GM23338 (cell line): ENCODE results near the gene SUCLG1. TPM values are rescaled to one million over a fixed set of nuclear protein-coding genes. Genes with fewer than 3 reads are reported as not detected.

Experiments
- ATAC-seq: fragments of 200-7000 bp; cut with Tn5 transposase; 3 replicates; pipeline ENCODE4 v1.9.1; 2020
- DNase-seq: peaks from one replicate; pipeline ENCODE4 v3.0.0-alpha.2; 2015; ENCODE audit warnings: low spot score
- H2AFZ ChIP-seq: fragments of 200-600 bp; sonication (generic); 2 replicates; pipeline ENCODE4 v1.8.0; 2016; ENCODE audit warnings: antibody characterized with exemption, mild to moderate bottlenecking, moderate library complexity
- H3F3A ChIP-seq: fragments of 200-600 bp; sonication (generic); replicated peaks from 2 replicates; pipeline ENCODE4 v1.8.0; 2017; ENCODE audit warnings: antibody characterized with exemption, mixed run types, low read depth
- H3K27ac ChIP-seq: fragments of 200-600 bp; sonication (generic); 2 replicates; pipeline ENCODE4 v1.6.1; 2016; ENCODE audit warnings: low read depth
- H3K27me3 ChIP-seq: fragments of 200-600 bp; sonication (generic); 2 replicates; pipeline ENCODE4 v1.8.0; 2016; ENCODE audit warnings: mild to moderate bottlenecking, mixed run types, moderate library complexity; ENCODE audit not compliant: insufficient read depth
- H3K36me3 ChIP-seq: fragments of 200-600 bp; sonication (generic); 2 replicates; pipeline ENCODE4 v1.8.0; 2016; ENCODE audit warnings: mild to moderate bottlenecking; ENCODE audit not compliant: insufficient read depth
- H3K4me1 ChIP-seq: fragments of 200-600 bp; sonication (generic); 2 replicates; pipeline ENCODE4 v1.8.0; 2016; ENCODE audit warnings: mild to moderate bottlenecking, moderate library complexity; ENCODE audit not compliant: insufficient read depth
- H3K4me2 ChIP-seq: fragments of 200-600 bp; sonication (generic); 2 replicates; pipeline ENCODE4 v1.7.1; 2017; ENCODE audit warnings: mixed run types
- H3K4me3 ChIP-seq: fragments of 200-600 bp; sonication (generic); 2 replicates; pipeline ENCODE4 v1.6.1; 2016; ENCODE audit warnings: mixed run types
- H3K79me2 ChIP-seq: fragments of 200-600 bp; sonication (generic); replicated peaks from 2 replicates; pipeline ENCODE4 v1.8.0; 2017; ENCODE audit warnings: mild to moderate bottlenecking; ENCODE audit not compliant: insufficient read depth
- H3K9me2 ChIP-seq: fragments of 200-600 bp; sonication (generic); 2 replicates; pipeline ENCODE4 v1.8.0; 2017; ENCODE audit not compliant: insufficient read depth
- H4K20me1 ChIP-seq: fragments of 200-600 bp; sonication (generic); replicated peaks from 2 replicates; pipeline ENCODE4 v1.8.0; 2017; ENCODE audit warnings: mild to moderate bottlenecking; ENCODE audit not compliant: insufficient read depth
- H3K27ac Mint-ChIP-seq: 2 replicates; pipeline ENCODE4 v1.8.0; 2020; ENCODE audit warnings: inconsistent platforms, mild to moderate bottlenecking, moderate library complexity, mixed read lengths
- H3K27me3 Mint-ChIP-seq: 3 replicates; pipeline ENCODE4 v1.8.0; 2022; ENCODE audit warnings: low read depth, mild to moderate bottlenecking, moderate library complexity, mixed read lengths, inconsistent platforms; ENCODE audit not compliant: insufficient read depth, poor library complexity
- H3K36me3 Mint-ChIP-seq: 3 replicates; pipeline ENCODE4 v1.8.0; 2021; ENCODE audit warnings: low read depth, mild to moderate bottlenecking, inconsistent platforms, moderate library complexity, mixed read lengths
- H3K4me1 Mint-ChIP-seq: 3 replicates; pipeline ENCODE4 v1.8.0; 2020; ENCODE audit warnings: mild to moderate bottlenecking, inconsistent platforms, mixed read lengths
- H3K4me3 Mint-ChIP-seq: 3 replicates; pipeline ENCODE4 v1.8.0; 2021; ENCODE audit warnings: moderate library complexity, mild to moderate bottlenecking, inconsistent platforms, mixed read lengths
- H3K9me3 Mint-ChIP-seq: 3 replicates; pipeline ENCODE4 v1.8.0; 2020; ENCODE audit warnings: moderate library complexity, mild to moderate bottlenecking, inconsistent platforms, mixed read lengths
- CREB1 ChIP-seq: fragments of 250-450 bp; sonication (Bioruptor Pico); IDR thresholded peaks from 2 replicates; pipeline ENCODE4 v1.5.0; 2020; ENCODE audit warnings: low read depth, mild to moderate bottlenecking, moderate library complexity
- CTCF ChIP-seq, 2 experiments: fragments of 200-600 bp in 1 of 2; sonication (generic) in 1 of 2; conservative IDR thresholded peaks; 2 replicates each; pipeline versions ENCODE4 v1.5.1 to v1.6.1; 2016 to 2017; ENCODE audit warnings: antibody characterized with exemption in 2 of 2, low read depth in 2 of 2, mild to moderate bottlenecking in 2 of 2, moderate library complexity in 1 of 2
- ETS1 ChIP-seq: IDR thresholded peaks from 2 replicates; pipeline ENCODE4 v1.6.1; 2016; ENCODE audit warnings: antibody characterized with exemption
- EZH2 ChIP-seq: fragments of 200-600 bp; sonication (generic); IDR thresholded peaks from one replicate; pipeline ENCODE4 v1.8.0; 2017; ENCODE audit warnings: antibody characterized with exemption, mild to moderate bottlenecking, low read depth; ENCODE audit not compliant: unreplicated experiment
- EZH2phosphoT487 ChIP-seq: fragments of 200-600 bp; sonication (generic); IDR thresholded peaks from one replicate; pipeline ENCODE4 v1.8.1; 2018; ENCODE audit warnings: antibody characterized with exemption; ENCODE audit not compliant: unreplicated experiment
- JUNB ChIP-seq: IDR thresholded peaks from one replicate; pipeline ENCODE4 v1.6.1; 2016; ENCODE audit warnings: antibody characterized with exemption; ENCODE audit not compliant: unreplicated experiment
- NANOG ChIP-seq: IDR thresholded peaks from 2 replicates; pipeline ENCODE4 v1.6.1; 2016; ENCODE audit warnings: antibody characterized with exemption, borderline replicate concordance
- POLR2AphosphoS5 ChIP-seq: IDR thresholded peaks from 2 replicates; pipeline ENCODE4 v1.6.1; 2016; ENCODE audit warnings: antibody characterized with exemption, low read depth
- STAT1 ChIP-seq: IDR thresholded peaks from one replicate; pipeline ENCODE4 v1.6.1; 2016; ENCODE audit warnings: antibody characterized with exemption; ENCODE audit not compliant: unreplicated experiment
- ZNF114 ChIP-seq: fragments of 250-450 bp; sonication (Bioruptor Pico); IDR thresholded peaks from 2 replicates; pipeline ENCODE4 v1.5.0; 2020; ENCODE audit warnings: mild to moderate bottlenecking, moderate library complexity
- ZNF331 ChIP-seq: fragments of 250-450 bp; sonication (Bioruptor Pico); IDR thresholded peaks from 2 replicates; pipeline ENCODE4 v1.5.0; 2020; ENCODE audit warnings: low read depth, mild to moderate bottlenecking, moderate library complexity
- ZNF462 ChIP-seq: fragments of 250-450 bp; sonication (Bioruptor Pico); IDR thresholded peaks from 2 replicates; pipeline ENCODE4 v1.5.0; 2020; ENCODE audit warnings: mild to moderate bottlenecking, moderate library complexity
- polyA plus RNA-seq: library from polyadenylated mRNA; unstranded; fragments of >200 nt; fragmentation: Nextera tagmentation; extraction: Ambion mirVana; gene quantifications from 2 replicates; pipeline ENCODE4 v1.2.1, GENCODE V29; 2016
- total RNA-seq: library from RNA; depleted of rRNA; stranded (reverse); fragments of >200 nt; shearing (Covaris generic); gene quantifications from 2 replicates; pipeline ENCODE4 v1.2.3, GENCODE V29; 2014

SUCLG1 gene
- total and polyA plus RNA-seq, 2 experiments from 2014 or later: 24.3 to 36.0 TPM

DNA sequence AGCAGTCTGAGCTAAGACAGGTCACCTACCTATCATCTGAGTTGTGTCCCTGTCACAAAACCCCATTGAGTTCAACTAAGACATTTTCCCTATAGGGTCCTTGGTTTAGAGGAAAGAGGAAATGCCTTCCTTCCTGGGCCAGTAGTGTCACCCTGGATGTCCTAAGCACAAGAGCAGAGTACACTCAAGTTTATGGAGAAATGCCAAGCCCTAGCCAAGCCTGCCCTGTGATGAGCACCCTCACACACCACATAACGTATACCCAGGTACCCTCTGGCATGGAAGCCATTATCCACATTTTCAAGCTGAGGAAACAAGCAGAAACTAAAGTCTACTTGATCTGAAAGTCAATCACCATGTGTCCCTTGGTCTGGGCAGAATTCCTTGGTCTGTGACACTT is 37.3 kb downstream of the SUCLG1 start:
- H3K9me3 Mint-ChIP-seq: no peaks in the 10 kb centered on the region
- peaks cover 6% of the 10 kb centered on the region; the same call in 2 of the 3 replicates for H3K36me3 Mint-ChIP-seq

DNA sequence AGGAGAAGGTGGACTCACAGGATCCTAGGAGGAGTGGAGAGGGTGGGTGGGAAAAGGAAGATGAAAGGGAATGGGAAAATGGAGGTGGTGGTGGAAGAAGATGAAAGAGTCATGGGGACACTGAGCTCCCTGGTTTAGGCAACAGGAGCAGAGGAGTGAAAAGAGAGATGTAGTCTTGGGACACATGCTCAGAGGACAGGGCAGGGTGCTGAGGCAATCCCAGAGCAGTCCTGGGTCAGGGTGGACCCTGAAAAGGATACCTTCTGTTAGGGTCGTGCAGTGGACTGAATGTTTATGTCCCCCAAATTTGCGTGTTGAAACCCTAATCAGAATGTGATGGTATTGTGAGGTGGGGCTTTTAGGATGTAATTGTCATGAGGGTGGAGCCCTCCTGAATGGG is 37.9 kb downstream of the SUCLG1 start:
- H3K4me1 ChIP-seq: no peaks in the 10 kb centered on the region
- peaks cover 6% of the 10 kb centered on the region; the same call in 2 of the 3 replicates for H3K36me3 Mint-ChIP-seq
- no peak overlapping the region for H3K27ac ChIP-seq
- TF ChIP-seq EZH2phosphoT487: no peak
- no peak for TF ChIP-seq CREB1 (CRISPR knock-in tag)
- no peak for TF ChIP-seq POLR2AphosphoS5
- TF ChIP-seq ZNF331 (CRISPR knock-in tag): no peak
- TF ChIP-seq CTCF (conservative IDR thresholded peaks at IDR 0.05; ENCODE audit: low read depth in 2 of 2): no peak
- TF ChIP-seq JUNB: no peak
- TF ChIP-seq STAT1: no peak
- TF ChIP-seq NANOG: no peak
- TF ChIP-seq EZH2: no peak
- no peak for TF ChIP-seq ETS1
- no peak for TF ChIP-seq ZNF114 (CRISPR knock-in tag)
- no peak for TF ChIP-seq ZNF462

More for the DNA sequence above, 37.3 kb downstream of the SUCLG1 start:
- no peak overlapping the region for H3K4me2 ChIP-seq
- ATAC-seq: no peak
- H3K36me3 ChIP-seq: no peaks in the 10 kb centered on the region
- Mint-ChIP-seq H3K4me3 (no peak overlapping the region), H3K4me1 (no peaks in the 10 kb centered on the region), H3K27ac (no peak overlapping the region), H3K27me3 (peaks cover 2% of the 10 kb centered on the region)
- no peaks in the 10 kb centered on the region for H3K27me3 ChIP-seq
- no peak overlapping the region for H3K27ac ChIP-seq
- no peak for TF ChIP-seq STAT1
- TF ChIP-seq POLR2AphosphoS5: no peak
- no peaks in the 10 kb centered on the region for H3F3A ChIP-seq
- H3K4me3 ChIP-seq: no peak overlapping the region
- no peaks in the 10 kb centered on the region for H4K20me1 ChIP-seq
- no peak overlapping the region for H2AFZ ChIP-seq
- H3K79me2 ChIP-seq: no peaks in the 10 kb centered on the region
- H3K4me1 ChIP-seq: no peaks in the 10 kb centered on the region
- no peaks in the 10 kb centered on the region for H3K9me2 ChIP-seq
- no peak for DNase-seq

More for the DNA sequence above, 37.9 kb downstream of the SUCLG1 start:
- H2AFZ ChIP-seq: no peak overlapping the region
- DNase-seq (no peak), ATAC-seq (no peak)
- no peaks in the 10 kb centered on the region for H3K4me1 Mint-ChIP-seq
- H3K4me3 ChIP-seq: no peak overlapping the region
- H3K9me2 ChIP-seq: 0 out of 2 replicates have a peak, but pooled peaks cover 2% of the 10 kb centered on the region
- H3F3A ChIP-seq: no peaks in the 10 kb centered on the region
- H3K4me2 ChIP-seq: no peak overlapping the region
- no peaks in the 10 kb centered on the region for H3K9me3 Mint-ChIP-seq
- peaks cover 2% of the 10 kb centered on the region for H3K27me3 Mint-ChIP-seq
- no peaks in the 10 kb centered on the region for H3K27me3 ChIP-seq
- H3K79me2 ChIP-seq: no peaks in the 10 kb centered on the region
- no peak overlapping the region for H3K27ac Mint-ChIP-seq
- no peaks in the 10 kb centered on the region for H3K36me3 ChIP-seq
- H3K4me3 Mint-ChIP-seq: no peak overlapping the region
- H4K20me1 ChIP-seq: no peaks in the 10 kb centered on the region
